Measurements from ENCODE around the gene HAPLN3. TPM values are rescaled to one million over a fixed set of nuclear protein-coding genes. Genes with fewer than 3 reads are reported as not detected.

The HAPLN3 gene
- total and polyA plus RNA-seq, 10 of the 15 experiments (the other 5 are each of a cell fraction or from before 2014, with no cell fraction given) = 0.20 to 5.0 (median 1.4) TPM; not detected in 1

DNA sequence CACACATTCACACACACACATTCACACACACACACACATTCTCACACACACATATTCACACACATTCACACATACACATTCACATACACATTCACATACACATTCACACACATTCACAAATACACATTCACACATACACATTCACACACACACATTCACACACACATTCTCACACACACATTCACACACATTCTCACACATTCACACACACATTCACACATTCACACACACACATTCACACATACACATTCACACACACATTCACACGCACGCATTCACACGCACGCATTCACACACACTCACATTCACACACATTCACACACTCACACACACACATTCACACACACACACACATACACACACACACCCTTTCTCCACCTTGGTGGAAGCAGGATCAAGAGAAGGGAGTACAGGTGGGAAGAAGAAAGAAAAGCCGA is 5.7 kb upstream of the HAPLN3 start:
- no peaks in the 10 kb centered on the region for H3K36me3 ChIP-seq (ENCODE audit: control insufficient read depth in 2 of 2, insufficient read depth in 2 of 2, low read length in 1 of 2)
- no peak overlapping the region for H3K9ac ChIP-seq (ENCODE audit: control insufficient read depth, insufficient read depth, low read length)
- ChIA-PET SMC1A (ENCODE audit: uncharacterized antibody, unreplicated experiment) (interaction anchor here (0.9 kb wide), 1 partner anchor 14 kb away, joined by 3 read pairs; no protein-coding TSS in a partner anchor), POLR2A (no interaction called here), RAD21 (ENCODE audit: unreplicated experiment) (interaction anchor here (0.9 kb wide), 1 partner anchor 229 kb away, joined by 3 read pairs; no protein-coding TSS in a partner anchor), CTCF (interaction anchor here (1.8 to 5.5 kb wide), 2 partner anchors 11 to 102 kb away, joined by 5 to 116 read pairs; partner anchors contain the start of gene MFGE8)
- 0 out of 2 replicates have a peak, but pooled peaks cover 5% of the 10 kb centered on the region for H4K20me1 ChIP-seq (ENCODE audit: control insufficient read depth, insufficient read depth)
- no peak for FAIRE-seq
- H3K9me3 ChIP-seq (replicated peaks; ENCODE audit: control insufficient read depth, insufficient read depth, low read length) = no peaks in the 10 kb centered on the region
- intact Hi-C loops (cut with micrococcal nuclease; ENCODE audit: unreplicated experiment) = no loop called here
- H3K4me1 ChIP-seq (ENCODE audit: control insufficient read depth, insufficient read depth, low read length) = no peaks in the 10 kb centered on the region
- H3K79me2 ChIP-seq (ENCODE audit: control insufficient read depth, insufficient read depth, low read length) = no peaks in the 10 kb centered on the region
- H3K27ac ChIP-seq (ENCODE audit: control insufficient read depth, insufficient read depth) = no peak overlapping the region
- H3K27me3 ChIP-seq (replicated peaks in 1 of 2; ENCODE audit: control insufficient read depth in 2 of 2, insufficient read depth in 2 of 2, low read length in 1 of 2) = no peaks in the 10 kb centered on the region; a peak in 1 of 4 replicates
- in situ Hi-C loops (cut with MboI) = loop anchor here (5.0 kb wide), 1 partner anchor 276 kb away; no protein-coding TSS in a partner anchor
- ATAC-seq = no peak
- BruUV-seq (replicated peaks) = no TSS peak
- H2AFZ ChIP-seq (ENCODE audit: control insufficient read depth, low read depth, low read length) = no peak overlapping the region
- DNase-seq (ENCODE audit: low read depth, low spot score) = no peak
- TF ChIP-seq MEF2B (IDR thresholded peaks at IDR 0.05; ENCODE audit: partially characterized antibody, poor library complexity, severe bottlenecking) = no peak
- TF ChIP-seq RFX5 (IDR thresholded peaks at IDR 0.05; ENCODE audit: low read depth, low read length) = no peak
- TF ChIP-seq, protein P1, sequence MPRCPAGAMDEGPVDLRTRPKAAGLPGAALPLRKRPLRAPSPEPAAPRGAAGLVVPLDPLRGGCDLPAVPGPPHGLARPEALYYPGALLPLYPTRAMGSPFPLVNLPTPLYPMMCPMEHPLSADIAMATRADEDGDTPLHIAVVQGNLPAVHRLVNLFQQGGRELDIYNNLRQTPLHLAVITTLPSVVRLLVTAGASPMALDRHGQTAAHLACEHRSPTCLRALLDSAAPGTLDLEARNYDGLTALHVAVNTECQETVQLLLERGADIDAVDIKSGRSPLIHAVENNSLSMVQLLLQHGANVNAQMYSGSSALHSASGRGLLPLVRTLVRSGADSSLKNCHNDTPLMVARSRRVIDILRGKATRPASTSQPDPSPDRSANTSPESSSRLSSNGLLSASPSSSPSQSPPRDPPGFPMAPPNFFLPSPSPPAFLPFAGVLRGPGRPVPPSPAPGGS (IDR thresholded peaks at IDR 0.05; ENCODE audit: borderline replicate concordance, insufficient read depth, low read depth, low read length, poor library complexity, severe bottlenecking) = peak; percentile 40
- TF ChIP-seq TCF7 (IDR thresholded peaks at IDR 0.05; ENCODE audit: borderline replicate concordance) = no peak
- TF ChIP-seq NBN (IDR thresholded peaks at IDR 0.05) = no peak
- 40% methylated on average over 2 of the region's 5 CpGs for WGBS (ENCODE audit: insufficient coverage, insufficient replicate concordance, low lambda C conversion rate, missing lambda C conversion rate)
- H3K4me2 ChIP-seq (ENCODE audit: control insufficient read depth, insufficient read depth) = no peak overlapping the region
- H3K4me3 ChIP-seq = no peak overlapping the region
